ENCODE data around the gene KNL1.

GRCh38 chr15:40590667-40591050, 3.4 kb upstream of the KNL1 start:
- TF ChIP-seq, protein P1, sequence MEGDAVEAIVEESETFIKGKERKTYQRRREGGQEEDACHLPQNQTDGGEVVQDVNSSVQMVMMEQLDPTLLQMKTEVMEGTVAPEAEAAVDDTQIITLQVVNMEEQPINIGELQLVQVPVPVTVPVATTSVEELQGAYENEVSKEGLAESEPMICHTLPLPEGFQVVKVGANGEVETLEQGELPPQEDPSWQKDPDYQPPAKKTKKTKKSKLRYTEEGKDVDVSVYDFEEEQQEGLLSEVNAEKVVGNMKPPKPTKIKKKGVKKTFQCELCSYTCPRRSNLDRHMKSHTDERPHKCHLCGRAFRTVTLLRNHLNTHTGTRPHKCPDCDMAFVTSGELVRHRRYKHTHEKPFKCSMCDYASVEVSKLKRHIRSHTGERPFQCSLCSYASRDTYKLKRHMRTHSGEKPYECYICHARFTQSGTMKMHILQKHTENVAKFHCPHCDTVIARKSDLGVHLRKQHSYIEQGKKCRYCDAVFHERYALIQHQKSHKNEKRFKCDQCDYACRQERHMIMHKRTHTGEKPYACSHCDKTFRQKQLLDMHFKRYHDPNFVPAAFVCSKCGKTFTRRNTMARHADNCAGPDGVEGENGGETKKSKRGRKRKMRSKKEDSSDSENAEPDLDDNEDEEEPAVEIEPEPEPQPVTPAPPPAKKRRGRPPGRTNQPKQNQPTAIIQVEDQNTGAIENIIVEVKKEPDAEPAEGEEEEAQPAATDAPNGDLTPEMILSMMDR (IDR thresholded peaks at IDR 0.05; ENCODE audit: low read length): no peak
- TF ChIP-seq EZH2 (IDR thresholded peaks at IDR 0.05; ENCODE audit: borderline replicate concordance, low read length): no peak
